ENCODE results near the gene PLPP3. TPM values are rescaled to one million over a fixed set of nuclear protein-coding genes. Genes with fewer than 3 reads are reported as not detected.

PLPP3 gene
- total RNA-seq, 1 donor from 2014 or later: 236 TPM

- DNase-seq (ENCODE audit: extremely low spot score in 2 of 2): no peak
- Histone ChIP-seq H3K9me3 (no peaks in the 10 kb centered on the region), H3K4me1 (peaks cover 59% of the 10 kb centered on the region), H3K4me3 (no peak overlapping the region), H3K36me3 (peaks cover 0 to 30% of the 10 kb centered on the region in 2 donors), H3K27me3 (no peaks in the 10 kb centered on the region), H3K27ac (no peak overlapping the region)
- no peak for TF ChIP-seq POLR2A (IDR thresholded peaks at IDR 0.05)
- no peak for TF ChIP-seq POLR2AphosphoS5 (IDR thresholded peaks at IDR 0.05; ENCODE audit: insufficient read depth in 1 of 2, low read depth in 1 of 2)
- no peak for TF ChIP-seq CTCF (IDR thresholded peaks at IDR 0.05)
- intact Hi-C loops (cut with DNase I): loop anchor here (10.0 kb wide), 1 partner anchor 53 kb away; no protein-coding TSS in a partner anchor
Measured at GRCh38 chr1:56501426-56501825, 77.9 kb downstream of the PLPP3 start.

GRCh38 chr1:56496821-56497772, 82.3 kb downstream of the PLPP3 start:
- no peak overlapping the region for H3K27ac ChIP-seq
- H3K4me1 ChIP-seq: peaks cover 39% of the 10 kb centered on the region
- no peak for TF ChIP-seq CTCF (IDR thresholded peaks at IDR 0.05)
- no peak for TF ChIP-seq POLR2AphosphoS5 (IDR thresholded peaks at IDR 0.05; ENCODE audit: insufficient read depth in 1 of 2, low read depth in 1 of 2)
- TF ChIP-seq POLR2A (IDR thresholded peaks at IDR 0.05): no peak
- H3K27me3 ChIP-seq: no peaks in the 10 kb centered on the region
- H3K9me3 ChIP-seq: no peaks in the 10 kb centered on the region
- DNase-seq (ENCODE audit: extremely low spot score in 2 of 2): peak in 1 of 2 donors; percentile 65
- H3K4me3 ChIP-seq: no peak overlapping the region
- intact Hi-C loops (cut with DNase I): no loop called here
- H3K36me3 ChIP-seq: peaks cover 0 to 46% of the 10 kb centered on the region in 2 donors

GRCh38 chr1:56496158-56496557, 83.2 kb downstream of the PLPP3 start:
- H3K27ac ChIP-seq: no peak overlapping the region
- H3K4me1 ChIP-seq: peaks cover 41% of the 10 kb centered on the region
- TF ChIP-seq POLR2A (IDR thresholded peaks at IDR 0.05) (no peak), POLR2AphosphoS5 (IDR thresholded peaks at IDR 0.05; ENCODE audit: insufficient read depth in 1 of 2, low read depth in 1 of 2) (no peak), CTCF (IDR thresholded peaks at IDR 0.05) (no peak)
- H3K36me3 ChIP-seq: peaks cover 0 to 45% of the 10 kb centered on the region in 2 donors
- no peaks in the 10 kb centered on the region for H3K9me3 ChIP-seq
- no peaks in the 10 kb centered on the region for H3K27me3 ChIP-seq
- no peak overlapping the region for H3K4me3 ChIP-seq
- intact Hi-C loops (cut with DNase I): no loop called here
- peak in 1 of 2 donors; percentile 34 for DNase-seq (ENCODE audit: extremely low spot score in 2 of 2)

GRCh38 chr1:56495538-56495937, 83.8 kb downstream of the PLPP3 start:
- Histone ChIP-seq H3K27me3 (no peaks in the 10 kb centered on the region), H3K36me3 (peaks cover 0 to 38% of the 10 kb centered on the region in 2 donors), H3K9me3 (no peaks in the 10 kb centered on the region), H3K4me3 (no peak overlapping the region), H3K27ac (no peak overlapping the region), H3K4me1 (peaks cover 40% of the 10 kb centered on the region)
- intact Hi-C loops (cut with DNase I): no loop called here
- TF ChIP-seq CTCF (IDR thresholded peaks at IDR 0.05) (no peak), POLR2A (IDR thresholded peaks at IDR 0.05) (no peak), POLR2AphosphoS5 (IDR thresholded peaks at IDR 0.05; ENCODE audit: insufficient read depth in 1 of 2, low read depth in 1 of 2) (no peak)
- peak in 1 of 2 donors; percentile 69 for DNase-seq (ENCODE audit: extremely low spot score in 2 of 2)

- Histone ChIP-seq H3K4me1 (peaks cover 32% of the 10 kb centered on the region), H3K36me3 (peaks cover 0 to 31% of the 10 kb centered on the region in 2 donors), H3K4me3 (no peak overlapping the region), H3K27ac (no peak overlapping the region), H3K27me3 (no peaks in the 10 kb centered on the region), H3K9me3 (no peaks in the 10 kb centered on the region)
- intact Hi-C loops (cut with DNase I): no loop called here
- DNase-seq (ENCODE audit: extremely low spot score in 2 of 2): peak in 1 of 2 donors; percentile 49
- no peak for TF ChIP-seq POLR2AphosphoS5 (IDR thresholded peaks at IDR 0.05; ENCODE audit: insufficient read depth in 1 of 2, low read depth in 1 of 2)
Measured at GRCh38 chr1:56494306-56494705, 85.1 kb downstream of the PLPP3 start.
